GM18519 (cell line): ENCODE results near the gene CRYGD.
"Not testable (repeated sequence)": the region's sequence is repeated elsewhere in the genome, so short reads cannot be mapped to it uniquely, and the experiment has no call there.

Experiments used
- ATAC-seq: cut with Tn5 transposase; IDR thresholded peaks from one replicate; pipeline ENCODE4 v1.9.1; 2021; ENCODE audit warnings: mild to moderate bottlenecking, moderate library complexity; ENCODE audit not compliant: unreplicated experiment, low FRiP score

CRYGD gene

DNA sequence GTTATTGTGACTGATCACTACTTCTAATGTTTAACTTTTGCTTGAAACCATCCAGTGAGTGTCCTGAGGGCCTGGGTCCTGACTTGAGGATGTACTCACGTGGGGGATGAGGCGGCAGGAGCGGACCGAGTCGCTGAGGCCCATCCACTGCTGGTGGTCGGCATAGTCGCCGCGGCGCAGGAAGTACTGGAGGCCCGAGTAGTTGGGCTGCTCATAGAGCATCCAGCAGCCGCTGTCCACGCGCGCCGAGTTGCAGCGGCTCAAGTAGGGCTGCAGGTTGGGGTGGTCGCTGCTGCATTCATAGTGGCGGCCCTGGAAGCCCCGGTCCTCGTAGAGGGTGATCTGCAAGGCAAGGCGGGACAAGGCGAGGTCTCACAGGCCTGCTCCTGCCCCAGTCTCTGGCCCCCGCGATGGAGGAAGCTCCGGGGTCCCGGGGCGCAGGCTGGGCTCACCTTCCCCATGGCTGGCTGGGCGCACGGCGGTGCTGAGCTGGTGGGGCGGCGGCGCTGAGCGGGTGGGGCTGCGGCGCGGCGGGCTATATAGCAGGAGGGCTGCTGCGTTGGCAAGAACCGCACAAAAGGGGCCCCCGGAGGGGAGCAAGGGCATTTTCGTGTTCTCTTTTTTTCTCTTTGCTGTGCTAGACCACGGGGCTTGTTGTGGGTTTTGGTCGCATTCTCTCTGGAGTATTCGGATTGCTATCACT, at the start of gene CRYGD:
TSS of gene CRYGD (minus strand) at position 512 of the 703 bp plus-strand sequence. CDS start at position 461, 51 bp downstream.
- not testable (repeated sequence) for ATAC-seq

DNA sequence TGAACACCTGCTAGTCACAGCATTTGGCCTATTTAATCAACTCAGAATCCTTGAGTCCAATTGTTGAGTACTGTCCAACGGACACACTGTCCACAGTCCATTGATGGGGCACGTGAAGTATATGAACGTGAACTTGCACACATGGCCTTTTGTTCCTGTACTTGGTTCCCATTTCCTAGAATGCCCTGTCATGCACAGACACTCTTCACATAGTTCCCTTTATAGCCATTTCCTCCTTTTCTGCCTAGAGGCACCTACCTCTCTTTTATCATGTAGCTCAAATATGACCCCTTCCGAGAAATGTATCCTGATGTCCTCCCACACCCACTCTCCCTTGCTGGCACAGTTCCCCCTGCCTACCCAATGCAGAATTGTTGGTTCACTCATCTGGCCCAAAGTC, 47.8 kb upstream of the CRYGD start:
- ATAC-seq, result no peak

DNA sequence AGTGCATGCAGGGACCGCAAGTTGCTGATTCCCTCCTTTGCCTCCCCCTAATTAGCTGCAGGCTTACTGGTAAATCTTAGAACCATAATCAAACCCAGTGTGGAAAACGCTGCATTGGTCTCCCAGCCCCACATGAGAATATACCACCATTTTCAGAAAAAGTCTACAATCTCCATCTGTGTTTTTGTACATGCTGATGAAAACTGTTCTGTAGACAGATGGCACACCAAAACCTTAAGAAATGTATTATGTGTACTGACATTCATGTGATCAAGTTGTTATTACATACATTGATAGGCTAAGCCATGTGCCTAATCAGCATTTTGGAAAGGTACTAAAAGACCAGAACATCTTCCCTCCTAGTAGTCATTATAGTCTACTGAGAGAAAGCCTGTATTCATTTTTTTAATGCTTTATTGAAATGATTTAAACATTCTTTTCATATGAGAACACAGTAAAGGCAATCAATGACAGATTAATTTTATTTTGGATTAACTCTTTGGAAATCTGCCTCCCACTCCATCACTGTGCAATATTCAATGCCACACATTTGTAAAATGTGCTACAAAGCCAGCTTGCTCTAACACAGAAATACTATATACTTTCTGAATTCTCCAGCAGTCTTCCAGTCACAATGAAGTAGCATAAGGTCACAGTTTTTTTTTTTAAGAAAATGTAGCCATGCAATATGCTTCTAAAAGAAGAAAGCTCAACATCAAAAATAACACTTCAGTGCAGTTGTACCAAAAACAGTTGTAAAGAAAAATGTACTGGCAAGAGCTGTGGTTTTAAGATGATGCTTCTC, 40.8 kb upstream of the CRYGD start:
- no peak for ATAC-seq

DNA sequence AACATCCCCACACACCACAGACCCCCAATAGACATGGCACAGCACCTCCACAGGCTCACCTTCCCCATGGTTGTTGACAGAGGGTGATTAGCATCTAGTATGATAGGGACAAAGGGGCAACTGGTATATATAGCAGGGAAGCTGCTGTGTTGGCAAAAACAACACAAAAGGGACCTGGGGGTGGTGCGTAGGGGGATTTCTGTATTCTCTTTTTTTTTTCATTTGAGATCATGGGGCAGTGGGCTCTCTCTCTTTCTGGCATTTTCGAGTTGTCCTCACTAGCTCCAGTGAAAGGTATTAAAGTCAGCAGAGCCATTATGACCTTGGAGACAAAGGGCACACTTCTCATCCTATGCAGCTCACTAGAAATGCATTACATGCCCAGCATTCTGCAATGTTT, 39.2 kb upstream of the CRYGD start, which contains the start of gene CRYGA:
TSS of gene CRYGA (minus strand) at position 101 of the 400 bp plus-strand sequence. CDS start at position 68, 33 bp downstream.
- no peak for ATAC-seq

DNA sequence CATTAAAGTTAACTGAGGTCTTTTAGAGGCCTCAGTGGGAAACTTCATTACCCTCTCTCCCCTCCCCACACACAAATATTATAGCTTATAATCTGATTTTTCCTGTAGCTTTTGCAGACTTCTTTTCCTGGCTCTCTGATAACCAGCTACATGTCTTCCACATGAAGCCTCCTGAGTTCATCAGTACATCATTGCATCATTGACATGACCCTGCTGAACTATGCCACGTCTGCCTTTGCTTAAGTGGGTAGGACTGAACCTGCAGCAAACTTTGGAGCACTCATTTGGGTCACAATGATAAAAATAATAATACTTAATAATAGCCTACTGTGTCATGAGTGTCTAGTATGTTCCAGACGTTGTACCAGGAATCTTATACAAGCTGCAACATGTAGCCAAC, 32.1 kb upstream of the CRYGD start:
- ATAC-seq, result no peak

DNA sequence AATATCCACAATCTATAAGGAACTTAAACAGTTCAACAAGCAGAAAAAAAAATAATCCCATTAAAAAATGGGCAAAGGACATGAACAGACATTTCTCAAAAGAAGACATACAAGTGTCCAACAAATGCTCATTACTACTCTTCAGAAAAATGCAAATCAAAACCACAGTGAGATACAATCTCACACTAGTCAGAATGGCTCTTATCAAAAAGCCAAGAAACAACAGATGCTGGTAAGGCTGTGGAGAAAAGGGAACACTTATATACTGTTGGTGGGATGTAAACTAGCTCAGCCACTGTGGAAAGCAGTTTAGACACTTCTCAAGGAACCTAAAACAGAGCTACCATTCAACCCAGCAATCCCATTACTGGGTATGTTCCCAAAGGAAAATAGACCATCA, 28.8 kb upstream of the CRYGD start:
- no peak for ATAC-seq

DNA sequence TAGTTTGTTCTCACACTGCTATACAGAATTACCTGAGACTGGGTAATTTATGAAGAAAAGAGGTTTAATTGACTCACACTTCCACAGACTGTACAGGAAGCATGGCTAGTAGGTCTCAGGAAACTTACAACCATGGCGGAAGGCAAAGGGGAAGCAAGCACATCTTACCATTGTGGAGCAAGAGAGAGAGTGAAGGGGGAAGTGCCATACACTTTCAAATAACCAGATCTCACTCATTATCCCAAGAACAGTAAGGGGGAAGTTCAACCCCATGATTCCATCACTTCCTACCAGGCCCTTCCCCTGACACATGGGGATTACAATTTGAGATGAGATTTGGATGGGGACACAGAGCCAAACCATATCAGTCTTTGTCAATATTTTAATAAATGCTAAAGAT, 26.6 kb upstream of the CRYGD start:
- ATAC-seq, result no peak

DNA sequence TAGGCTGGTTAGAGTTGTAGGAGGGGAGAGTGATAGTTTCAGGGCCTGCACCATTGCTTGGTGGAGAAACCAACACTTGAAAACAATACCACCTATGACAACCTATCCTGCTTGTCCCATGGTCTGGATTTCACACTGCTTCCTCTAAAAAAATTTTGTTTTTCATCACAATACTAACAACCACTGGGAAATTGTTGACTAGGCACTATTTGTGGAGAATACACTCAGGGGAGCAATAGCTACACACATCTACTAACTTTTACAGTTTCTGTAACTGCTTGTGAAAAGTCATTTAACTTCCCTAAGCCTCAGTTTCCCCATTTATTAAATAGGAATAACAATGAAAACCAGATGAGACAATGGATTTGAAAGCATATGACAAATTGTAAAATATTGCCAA, 25.8 kb upstream of the CRYGD start:
- ATAC-seq, result no peak

DNA sequence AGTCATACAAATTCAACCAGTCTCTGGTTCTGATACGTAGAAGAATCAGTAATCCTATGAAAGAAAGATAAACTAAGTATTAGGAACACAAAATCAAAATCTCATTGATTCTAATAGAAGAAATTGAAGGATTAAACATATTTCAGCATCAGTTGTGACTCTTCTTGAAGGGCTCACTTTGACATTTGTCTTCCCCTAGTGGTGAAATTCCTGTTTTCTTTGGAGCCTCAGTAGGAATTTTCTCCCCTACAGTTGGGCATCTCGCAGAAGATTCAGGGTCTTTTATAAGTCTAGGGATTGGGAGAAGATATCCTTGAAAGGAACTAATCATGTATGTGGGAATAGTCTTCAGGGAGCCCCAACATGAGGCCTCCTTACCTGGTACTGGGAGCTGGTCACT, 24.5 kb upstream of the CRYGD start:
- ATAC-seq, result no peak

DNA sequence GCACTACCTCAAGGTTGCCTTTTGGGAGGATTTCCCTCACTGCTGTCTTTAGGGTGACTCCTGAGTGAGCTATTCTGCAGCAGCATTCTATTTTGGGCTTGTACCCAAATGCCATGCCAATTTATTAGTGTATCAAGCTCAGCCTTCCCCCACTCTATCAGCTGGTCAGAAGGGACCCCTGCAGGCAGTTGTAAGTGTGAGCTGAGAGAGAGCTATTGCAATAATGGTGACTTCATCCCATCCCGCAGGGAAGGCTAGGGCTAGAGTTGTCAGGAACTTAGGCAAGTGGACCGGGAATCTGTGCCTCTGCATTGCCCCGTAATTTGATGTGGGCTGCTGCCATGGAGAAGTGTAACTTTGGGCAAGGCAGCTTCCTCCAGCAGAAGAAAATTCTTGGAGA, 23.4 kb upstream of the CRYGD start:
- ATAC-seq, result no peak

DNA sequence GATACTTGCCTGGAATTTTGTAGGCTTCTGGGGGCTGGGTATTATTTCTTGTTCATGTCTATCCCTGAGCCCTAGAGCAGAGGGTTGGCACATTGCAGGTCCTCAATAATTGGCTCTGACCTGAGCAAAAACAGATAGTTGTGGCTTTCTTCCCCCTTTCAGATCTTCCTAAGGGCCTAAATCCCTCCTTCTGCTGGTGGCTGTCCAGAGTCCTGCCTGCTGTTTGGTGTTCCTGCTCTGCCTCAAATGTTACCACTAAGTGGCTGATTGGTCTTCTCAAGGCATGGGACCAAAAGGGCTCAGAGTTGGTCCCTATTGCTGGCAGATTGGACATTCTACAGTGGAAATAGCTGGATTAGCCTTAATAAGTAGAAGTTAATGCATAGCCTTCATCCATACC, 22.7 kb upstream of the CRYGD start:
- ATAC-seq, result no peak

DNA sequence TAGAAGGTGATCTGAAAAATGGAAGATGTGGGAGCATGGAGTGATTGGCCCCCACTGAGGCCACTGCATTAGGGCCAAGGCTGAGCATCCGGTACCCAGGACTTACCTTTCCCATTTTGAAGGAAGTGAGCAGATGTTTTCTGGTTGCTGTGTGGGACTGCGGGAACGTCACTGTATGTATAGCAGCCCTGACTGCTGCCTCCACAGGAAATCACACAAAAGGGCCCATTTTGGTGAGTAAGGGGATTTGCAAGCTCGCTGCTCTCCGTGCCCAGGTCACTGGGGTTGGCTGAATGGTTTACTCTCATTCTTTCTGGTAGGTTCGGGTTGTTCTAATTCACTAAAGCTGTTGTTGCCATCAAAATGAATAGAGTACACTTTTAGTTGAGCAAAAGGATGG, 21.7 kb upstream of the CRYGD start, which contains the start of gene CRYGB:
TSS of gene CRYGB (minus strand) at position 153 of the 400 bp plus-strand sequence. CDS start at position 115, 38 bp downstream.
- ATAC-seq, result no peak

DNA sequence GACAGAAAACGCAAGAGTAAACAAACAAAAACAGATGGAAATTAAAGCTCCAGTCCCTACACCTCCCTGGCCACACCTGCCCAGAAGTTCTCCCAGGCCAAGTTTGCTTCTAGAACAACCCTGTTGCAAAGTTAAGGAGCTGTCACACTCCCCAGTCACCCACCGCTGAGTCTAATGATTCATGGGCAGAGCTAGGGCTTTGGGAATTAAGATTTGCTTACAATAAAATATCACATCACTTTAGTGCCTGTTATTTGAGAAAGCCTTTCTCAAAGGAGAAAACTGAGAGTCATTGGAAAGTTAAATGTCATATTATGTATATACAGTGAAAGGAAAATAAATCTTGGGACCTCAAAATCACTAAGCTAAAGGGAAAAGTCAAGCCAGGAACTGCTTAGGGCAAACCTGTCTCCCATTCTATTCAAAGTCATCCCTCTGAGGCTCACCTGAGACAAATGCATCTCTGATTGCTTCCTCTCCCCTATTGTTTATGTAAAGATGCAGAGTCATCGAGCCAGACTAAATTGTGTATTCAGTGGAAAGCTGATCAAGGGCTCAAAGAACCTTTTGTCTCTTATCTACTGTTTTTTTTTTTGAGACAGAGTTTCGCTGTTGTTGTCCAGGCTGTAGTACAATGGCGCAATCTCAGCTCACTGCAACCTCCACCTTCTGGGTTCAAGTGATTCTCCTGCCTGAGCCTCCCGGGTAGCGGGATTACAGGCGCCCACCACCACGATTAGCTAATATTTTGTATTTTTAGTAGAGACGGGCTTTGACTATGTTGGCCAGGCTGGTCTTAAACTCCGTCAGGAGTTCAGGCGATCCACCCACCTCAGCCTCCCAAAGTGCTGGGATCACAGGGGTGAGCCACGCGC, 18.8 kb upstream of the CRYGD start:
- ATAC-seq, result no peak

DNA sequence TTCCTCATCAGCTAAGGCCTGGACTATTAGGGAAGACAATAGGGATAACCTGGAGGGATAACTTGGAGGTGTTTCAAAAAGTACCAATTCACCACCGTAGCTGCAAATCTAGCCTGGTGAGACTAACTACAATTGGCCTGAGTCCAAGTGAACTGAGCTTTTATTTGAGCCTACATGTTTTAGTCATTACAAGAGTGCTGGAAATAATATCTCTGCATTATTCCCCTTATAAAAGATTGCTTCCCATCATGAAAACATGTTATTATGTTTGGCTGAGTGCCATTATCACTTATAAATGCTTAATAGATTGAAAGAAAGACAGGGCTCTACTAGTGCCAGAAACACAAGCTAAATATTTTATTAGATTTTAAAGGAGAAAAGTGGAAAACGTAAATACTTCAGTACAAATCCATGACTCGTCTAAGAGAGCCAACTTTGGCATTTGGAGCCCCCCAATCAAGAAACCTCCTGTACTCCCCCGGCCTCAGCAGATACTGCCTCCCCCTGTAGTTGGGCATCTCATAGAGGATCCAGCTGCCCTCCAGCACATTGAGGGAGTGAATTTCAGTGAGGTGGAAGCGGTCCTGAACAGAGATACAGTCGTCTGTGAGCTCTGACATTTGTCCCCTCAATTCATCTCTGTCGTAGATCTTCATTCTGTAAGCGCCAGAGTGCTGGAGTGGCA, 18.1 kb upstream of the CRYGD start:
- no peak for ATAC-seq

DNA sequence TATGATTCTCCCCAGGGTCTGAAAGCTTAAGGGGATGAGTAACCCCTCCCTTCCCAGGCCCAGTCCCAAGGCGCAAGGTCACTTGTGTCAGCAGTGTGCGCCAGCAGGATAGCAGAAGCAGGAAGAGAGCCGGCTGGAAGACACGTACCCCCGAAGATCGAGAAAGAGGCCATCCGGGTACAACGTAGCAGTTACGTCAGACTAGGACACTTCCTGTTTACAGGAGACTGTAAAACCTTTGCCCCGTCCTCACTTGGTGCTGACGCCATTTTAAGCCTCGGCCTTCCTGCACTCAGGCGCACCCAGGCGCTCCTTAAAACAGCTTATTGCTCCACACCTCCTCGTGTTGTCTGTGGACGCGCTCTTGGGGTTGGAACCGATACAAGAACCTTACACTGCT, 15.1 kb upstream of the CRYGD start:
- no peak for ATAC-seq

DNA sequence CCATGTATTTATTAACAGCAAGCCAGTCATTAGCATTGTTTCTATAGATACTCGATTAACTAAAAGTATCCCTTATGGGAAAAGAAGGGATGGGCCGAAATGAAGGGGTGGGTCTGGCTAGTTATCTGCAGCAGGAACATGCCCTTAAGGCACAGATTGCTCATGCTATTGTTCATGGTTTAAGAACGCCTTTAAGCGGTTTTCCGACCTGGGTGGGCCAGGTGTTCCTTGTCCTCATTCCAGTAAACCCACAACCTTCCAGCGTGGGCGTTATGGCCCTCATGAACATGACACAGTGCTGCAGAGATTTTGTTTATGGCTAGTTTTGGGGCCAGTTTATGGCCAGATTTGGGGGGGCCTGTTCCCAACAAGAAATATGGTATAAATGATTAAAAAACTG, 14.0 kb upstream of the CRYGD start:
- ATAC-seq, result not testable (repeated sequence)

DNA sequence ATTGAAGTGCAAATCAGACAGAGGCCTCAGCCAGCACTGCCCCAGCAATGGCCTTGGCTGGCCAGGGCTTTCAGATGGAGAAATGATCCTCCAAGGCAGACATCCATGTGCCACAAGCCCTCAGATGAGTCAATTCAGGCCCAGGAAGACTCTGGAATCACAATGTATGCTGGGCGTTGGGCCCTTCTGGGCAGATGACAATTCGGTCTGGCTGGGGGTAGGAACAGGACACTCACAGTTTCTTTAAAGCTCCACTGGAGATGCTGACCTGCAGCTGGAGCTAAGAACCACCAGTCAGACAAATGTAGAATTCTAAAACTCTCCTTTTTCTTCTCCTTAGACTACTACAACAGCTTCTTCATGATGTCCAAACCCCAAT, 12.4 kb upstream of the CRYGD start:
- no peak for ATAC-seq

DNA sequence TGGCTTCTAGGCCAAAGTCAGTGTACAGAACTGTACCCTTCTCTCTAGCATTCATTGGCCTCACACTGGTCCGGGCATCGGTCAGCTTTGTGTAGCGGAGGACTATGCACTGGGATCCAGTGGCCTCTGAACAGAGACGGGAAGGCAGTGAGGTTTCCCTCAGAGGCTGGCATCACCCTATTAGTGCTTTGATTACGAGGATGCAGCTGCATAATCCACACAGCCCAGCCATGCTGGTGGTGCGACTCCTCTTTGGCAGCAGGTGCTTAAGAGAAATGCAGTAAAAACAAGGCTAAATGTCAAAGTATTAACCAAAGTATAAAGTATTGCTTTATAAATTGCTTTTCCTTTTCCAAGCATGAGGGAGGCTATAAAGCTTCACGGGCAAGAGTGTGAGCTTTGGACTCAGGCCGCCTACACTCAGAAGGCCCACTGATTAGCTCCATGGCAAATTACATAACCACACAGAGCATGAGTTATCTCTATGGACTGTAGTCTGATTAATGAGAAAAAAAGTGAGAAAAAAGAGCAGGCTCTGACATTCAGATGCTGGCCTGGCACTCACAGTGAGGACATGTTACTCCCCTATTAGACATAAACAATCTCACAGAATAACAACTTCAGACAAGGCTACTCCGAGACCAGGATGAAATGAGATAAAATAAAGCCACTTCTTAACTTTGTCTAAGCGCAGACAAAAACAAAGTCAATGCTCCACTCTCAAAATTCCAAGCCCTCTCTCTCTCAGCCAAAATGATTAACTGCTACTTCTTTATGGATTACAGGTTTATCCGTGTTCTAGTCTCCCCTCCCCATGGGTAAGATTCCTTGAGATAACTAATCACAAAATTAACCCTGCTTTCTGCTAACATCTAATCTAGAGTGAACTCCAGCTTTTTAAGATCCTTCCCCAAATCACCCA, 11.7 kb upstream of the CRYGD start:
- no peak for ATAC-seq

DNA sequence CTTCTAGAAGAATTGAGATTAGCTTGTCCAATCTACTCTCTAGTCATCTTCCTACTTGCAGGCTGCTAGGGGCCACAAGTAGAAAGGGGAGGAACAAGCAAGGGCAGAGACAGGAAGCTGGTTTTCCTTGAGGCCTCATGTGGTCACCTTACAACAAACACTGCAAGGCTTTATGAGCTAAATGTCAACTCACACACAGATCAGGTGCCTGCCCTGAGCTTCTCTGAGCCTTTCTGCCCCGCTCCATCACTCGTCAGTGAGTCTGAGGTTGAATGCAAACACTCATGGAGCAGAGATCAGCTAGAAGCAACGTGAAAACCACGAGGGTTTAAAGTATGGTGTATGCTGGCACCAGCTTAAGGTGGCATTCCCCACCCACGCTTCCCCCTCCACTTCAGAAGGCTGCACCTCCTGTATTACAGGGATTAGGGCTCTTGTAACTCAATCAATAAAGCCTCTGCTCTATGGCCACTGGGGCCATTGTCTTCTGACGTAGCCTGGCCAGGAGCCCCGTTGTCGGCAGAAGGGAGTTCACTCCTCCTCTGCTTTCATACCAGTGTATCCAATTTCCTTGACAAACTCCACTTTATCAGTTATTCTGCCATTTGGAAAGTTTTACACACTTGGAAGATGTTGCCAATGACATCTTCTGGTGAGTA, 10.7 kb upstream of the CRYGD start:
- no peak for ATAC-seq
